ENCODE results near the gene VPS16.
A peak's percentile ranks its signal among the peaks of the same experiment; 100 is the strongest.

The VPS16 gene

GRCh38 chr20:2903686-2904085 lies 63.1 kb downstream of the VPS16 start:
- DNase-seq: no peak

DNA sequence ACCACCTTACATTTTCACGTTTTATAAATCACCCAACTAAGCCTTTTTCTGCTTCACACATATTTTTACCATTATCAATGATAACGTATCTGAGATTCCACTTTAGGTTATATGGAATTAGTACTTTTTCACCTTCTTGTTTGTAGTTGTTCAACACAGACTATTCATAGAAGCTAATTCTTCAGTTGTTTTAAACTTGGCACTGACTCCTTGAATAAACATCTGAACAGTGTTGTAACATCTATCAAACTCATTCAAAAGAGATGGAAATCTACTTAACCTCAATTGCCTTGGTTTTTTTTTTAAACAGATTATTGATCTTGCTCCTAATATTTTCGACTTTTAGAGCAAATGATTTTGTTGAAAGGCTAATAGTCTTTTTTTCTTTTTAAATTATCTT lies 67.0 kb downstream of the VPS16 start:
- no peak for DNase-seq

- no peak for DNase-seq
These were observed 69.4 kb downstream of the VPS16 start for GRCh38 chr20:2909953-2910352.

GRCh38 chr20:2911200-2911599 lies 70.7 kb downstream of the VPS16 start:
- no peak for DNase-seq

- DNase-seq: peak; percentile 64
These were observed 73.6 kb downstream of the VPS16 start for GRCh38 chr20:2914160-2914559.

Data from hematopoietic multipotent progenitor cell treated with erythropoietin and hydrocortisone succinate and interleukin-3 and kit ligand, for 4 days (in vitro differentiated cells).